Stimulated activated CD4-positive, alpha-beta T cell treated with anti-CD3 and anti-CD28 coated beads, Interleukin-4, amount 100 ng/mL, for 4 hours (primary cell): Measurements from ENCODE around the gene SH2B2.

Source experiments
- DNase-seq, 2 experiments: peaks; one replicate each; pipeline ENCODE4 v3.0.0-alpha.2; 2020

Gene SH2B2

GRCh38 chr7:102286237-102287110, at the start of gene SH2B2:
Gene SH2B2 (plus strand): TSS chr7:102286868. CDS start chr7:102300551, 13,683 bp downstream.
- DNase-seq: peak; percentile 36 to 52

- no peak for DNase-seq
Observed at GRCh38 chr7:102239206-102239820, 47.4 kb upstream of the SH2B2 start.

GRCh38 chr7:102241431-102241830, 45.2 kb upstream of the SH2B2 start:
- DNase-seq: no peak

- no peak for DNase-seq
Observed at GRCh38 chr7:102244601-102245000, 42.1 kb upstream of the SH2B2 start.

- DNase-seq: no peak
Observed at GRCh38 chr7:102248081-102248455, 38.6 kb upstream of the SH2B2 start.

- DNase-seq: no peak
Observed at GRCh38 chr7:102248456-102249395, 37.9 kb upstream of the SH2B2 start.

- DNase-seq: no peak
Observed at GRCh38 chr7:102251531-102252365, 34.9 kb upstream of the SH2B2 start.

- DNase-seq: no peak
Observed at GRCh38 chr7:102252366-102252982, 34.2 kb upstream of the SH2B2 start.

- DNase-seq: no peak
Observed at GRCh38 chr7:102253066-102253972, 33.3 kb upstream of the SH2B2 start.

GRCh38 chr7:102253973-102254370, 32.7 kb upstream of the SH2B2 start:
- no peak for DNase-seq

GRCh38 chr7:102254521-102254920, 32.1 kb upstream of the SH2B2 start:
- DNase-seq: no peak

GRCh38 chr7:102255501-102255900, 31.2 kb upstream of the SH2B2 start:
- DNase-seq: no peak

GRCh38 chr7:102255916-102256315, 30.8 kb upstream of the SH2B2 start:
- DNase-seq: no peak

- no peak for DNase-seq
Observed at GRCh38 chr7:102258073-102258748, 28.5 kb upstream of the SH2B2 start.

GRCh38 chr7:102258749-102259107, 27.9 kb upstream of the SH2B2 start:
- no peak for DNase-seq

GRCh38 chr7:102260856-102261255, 25.8 kb upstream of the SH2B2 start:
- no peak for DNase-seq

- no peak for DNase-seq
Observed at GRCh38 chr7:102261451-102261850, 25.2 kb upstream of the SH2B2 start.

- DNase-seq: no peak
Observed at GRCh38 chr7:102262546-102262945, 24.1 kb upstream of the SH2B2 start.

GRCh38 chr7:102264367-102264891, 22.2 kb upstream of the SH2B2 start:
- DNase-seq: no peak

GRCh38 chr7:102266541-102266940, 20.1 kb upstream of the SH2B2 start:
- DNase-seq: no peak
